ENCODE measurements around the gene CD200R1L.

Gene CD200R1L

GRCh38 chr3:112785321-112786001 lies 61.2 kb downstream of the CD200R1L start:
- DNase-seq = no peak

DNA sequence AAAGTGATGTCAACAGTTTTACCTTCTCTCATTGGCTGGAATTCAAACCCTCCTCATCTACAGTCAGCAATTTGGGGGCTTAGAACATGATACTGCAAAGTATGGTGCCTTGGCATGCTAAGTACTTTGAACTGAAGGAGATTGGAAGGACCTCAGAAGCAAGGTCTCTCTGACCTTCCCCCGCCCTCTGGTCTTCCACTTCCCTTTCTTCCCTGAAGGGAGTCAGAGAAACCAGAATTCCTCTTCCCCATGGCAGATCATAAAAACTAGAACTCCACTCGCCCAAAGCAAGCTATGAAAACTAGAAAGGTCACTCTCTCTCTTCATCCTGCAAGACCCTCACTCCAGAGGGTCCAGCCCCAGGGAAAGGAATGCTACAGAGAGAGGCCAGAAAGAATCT lies 64.2 kb downstream of the CD200R1L start:
- DNase-seq = no peak

- no peak for DNase-seq
Measured at GRCh38 chr3:112781599-112781998, 65.1 kb downstream of the CD200R1L start.

- DNase-seq = no peak
Measured at GRCh38 chr3:112779558-112780480, 66.8 kb downstream of the CD200R1L start.

- no peak for DNase-seq
Measured at GRCh38 chr3:112779011-112779410, 67.7 kb downstream of the CD200R1L start.

DNA sequence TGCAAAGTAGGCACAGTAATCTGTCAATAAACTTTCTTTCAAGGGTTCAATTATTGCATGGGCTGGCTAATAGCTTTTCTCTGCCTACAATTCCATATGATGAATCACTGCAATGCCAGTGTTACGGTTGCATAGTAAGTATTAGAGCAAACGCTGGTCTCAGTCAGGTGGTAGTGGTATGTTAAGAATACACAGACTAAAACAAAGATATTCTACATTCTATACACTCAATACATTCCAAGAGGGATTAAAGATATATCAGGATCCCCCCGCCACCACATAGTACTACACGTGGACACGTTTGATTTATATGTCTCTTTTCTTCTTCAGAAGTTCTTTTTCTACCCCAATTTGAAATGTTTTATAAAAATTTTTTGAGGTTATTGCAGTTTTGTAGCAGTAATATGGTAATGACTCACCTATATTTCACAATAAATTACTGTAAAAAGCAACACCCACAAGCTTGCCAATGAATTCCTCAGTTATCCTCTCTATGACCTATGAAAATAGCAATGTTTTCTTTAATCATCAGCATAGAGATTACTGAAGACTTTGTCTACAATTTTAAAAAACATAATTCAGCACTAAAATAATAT lies 68.2 kb downstream of the CD200R1L start:
- DNase-seq = no peak

DNA sequence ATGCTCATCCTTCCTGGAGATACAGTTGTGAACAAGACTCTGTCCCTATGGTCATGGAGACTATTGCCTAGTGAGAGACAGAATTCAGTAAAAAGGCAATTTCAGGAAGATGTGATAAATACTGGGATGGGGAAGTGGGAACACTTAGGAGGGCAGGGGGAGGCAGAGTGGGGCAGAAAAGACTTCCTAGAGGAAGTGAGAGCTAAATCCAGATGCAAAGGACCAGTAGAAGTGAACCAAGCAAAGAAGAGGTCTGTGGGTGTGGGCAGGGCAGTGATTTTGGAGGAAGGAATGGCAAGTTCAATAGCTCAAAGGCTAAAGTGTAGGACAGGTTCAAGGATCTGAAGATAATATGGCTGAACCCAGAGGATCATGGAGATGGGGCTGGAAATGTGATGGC lies 68.9 kb downstream of the CD200R1L start:
- no peak for DNase-seq

DNA sequence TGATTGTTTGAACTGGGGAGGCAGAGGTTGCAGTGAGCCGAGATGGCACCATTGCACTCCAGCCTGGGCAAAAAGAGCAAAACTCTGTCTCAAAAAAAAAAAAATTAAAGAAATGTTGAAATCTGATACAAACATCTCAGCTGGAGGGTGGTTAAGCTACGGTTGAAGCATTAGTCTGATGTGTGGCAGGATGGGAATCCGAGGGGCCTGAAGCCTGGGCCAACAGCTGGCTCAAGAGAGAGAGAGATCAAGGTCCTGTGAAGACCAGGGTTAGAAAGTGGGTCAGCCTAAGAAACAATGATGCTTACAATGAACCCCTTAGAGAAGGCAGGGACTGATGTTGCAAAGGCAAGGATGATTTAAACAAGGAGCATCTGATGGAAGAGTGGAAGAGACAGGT lies 69.8 kb downstream of the CD200R1L start:
- DNase-seq = no peak

DNA sequence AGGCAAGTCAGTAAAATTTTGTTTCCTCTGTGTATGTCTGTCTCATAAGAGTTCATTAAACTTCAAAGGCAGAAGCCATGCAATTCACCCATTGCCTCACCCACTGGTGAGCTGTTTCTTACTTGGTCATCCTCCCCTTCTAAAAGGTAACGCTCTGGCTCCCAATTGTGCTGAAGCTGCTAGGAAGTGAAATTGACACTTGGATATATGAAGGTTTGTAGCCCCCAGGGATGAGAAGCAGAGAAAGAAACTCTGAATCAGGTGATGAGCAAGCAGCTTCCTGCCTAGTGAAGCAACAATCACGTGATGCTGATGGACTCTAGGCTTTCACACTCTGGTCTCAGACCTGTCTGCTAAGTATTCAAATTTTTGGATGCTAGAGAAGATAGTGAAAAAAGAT lies 70.7 kb downstream of the CD200R1L start:
- no peak for DNase-seq

DNA sequence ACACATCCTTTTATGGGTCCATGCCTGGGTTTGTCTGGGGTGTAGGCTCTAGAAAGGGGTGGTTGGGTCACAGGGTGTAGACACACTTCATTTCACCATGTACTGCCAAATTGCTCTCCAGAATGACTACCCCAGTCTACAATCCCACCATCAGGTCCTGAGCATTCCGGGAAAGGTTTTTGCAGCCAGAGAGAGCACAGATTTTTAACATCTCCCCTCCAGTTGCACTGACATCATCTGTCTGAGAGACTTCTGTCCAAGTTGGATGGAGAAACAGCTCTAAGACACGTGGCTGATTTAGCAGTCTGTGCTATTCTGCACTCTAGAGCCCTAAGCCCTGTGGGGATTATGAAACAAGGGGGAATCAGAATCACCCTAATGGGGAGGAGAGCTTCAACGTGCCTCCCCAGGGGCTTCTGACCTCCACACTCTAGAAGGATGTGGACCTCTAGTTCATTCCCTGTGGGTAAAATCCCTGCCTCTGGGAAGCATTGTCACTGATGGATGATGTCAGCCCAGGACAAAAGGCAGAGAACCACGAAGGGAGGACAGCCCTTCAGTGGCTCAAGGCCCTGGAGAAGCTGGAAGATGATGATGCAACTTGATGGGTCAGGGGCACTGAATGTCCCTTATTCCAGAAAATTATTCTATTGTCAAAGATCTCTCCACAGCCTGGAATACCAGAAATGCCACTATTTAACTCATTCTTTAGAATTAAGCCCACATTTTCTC lies 71.5 kb downstream of the CD200R1L start:
- DNase-seq = no peak

GRCh38 chr3:112774293-112774926 lies 72.3 kb downstream of the CD200R1L start:
- DNase-seq = no peak

GRCh38 chr3:112773864-112774263 lies 72.8 kb downstream of the CD200R1L start:
- no peak for DNase-seq

DNA sequence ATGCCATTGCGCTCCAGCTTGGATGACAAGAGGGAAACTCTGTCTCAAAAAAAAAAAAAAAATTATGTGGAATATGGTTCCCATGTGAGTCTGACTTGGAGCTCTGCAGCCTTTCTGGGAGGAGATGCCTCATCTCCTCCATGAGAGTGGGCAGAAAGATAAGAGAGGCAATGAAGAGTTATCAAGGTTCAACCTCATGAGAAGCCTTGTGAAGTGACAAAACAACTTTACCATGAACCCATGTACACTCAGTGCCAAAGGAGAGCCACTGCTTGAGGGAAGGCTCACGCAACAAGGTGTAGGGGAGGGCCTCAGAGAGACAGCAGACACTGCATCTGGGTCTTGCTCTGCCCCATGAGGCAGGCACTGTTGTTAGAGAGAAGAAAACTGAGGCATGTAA lies 75.7 kb downstream of the CD200R1L start:
- no peak for DNase-seq

DNA sequence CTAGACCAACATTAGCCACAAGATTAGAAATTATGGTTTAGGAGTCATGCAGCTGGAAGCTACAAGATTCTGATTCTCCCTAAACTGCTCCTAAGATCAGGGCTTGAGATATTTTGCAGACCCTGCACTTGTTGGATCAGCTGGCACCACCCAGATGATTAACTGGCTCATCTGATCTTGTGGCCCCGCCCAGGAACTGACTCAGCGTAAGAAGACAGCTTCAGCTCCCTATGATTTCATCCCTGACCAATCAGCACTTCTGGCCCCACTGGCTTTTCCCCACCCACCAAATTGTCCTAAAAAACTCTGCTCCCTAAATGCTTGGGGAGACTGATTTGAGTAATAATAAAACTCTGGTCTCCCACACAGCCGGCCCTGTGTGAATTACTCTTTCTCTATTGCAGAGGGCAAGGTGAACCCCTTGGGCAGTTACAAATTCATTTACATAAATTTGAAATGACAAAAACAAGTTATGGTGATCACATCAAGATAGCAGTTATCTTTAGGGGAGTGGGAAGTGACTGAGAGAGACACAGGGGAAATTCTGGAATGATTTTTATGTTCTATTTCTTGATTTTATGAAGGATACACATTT lies 76.5 kb downstream of the CD200R1L start:
- no peak for DNase-seq

GRCh38 chr3:112769286-112769978 lies 77.2 kb downstream of the CD200R1L start:
- no peak for DNase-seq

GRCh38 chr3:112767777-112768176 lies 78.9 kb downstream of the CD200R1L start:
- DNase-seq = no peak

- no peak for DNase-seq
Measured at GRCh38 chr3:112767177-112767576, 79.5 kb downstream of the CD200R1L start.
